GM12873 (cell line): Measurements from ENCODE around the gene TMPRSS4.

ENCODE experiments used
- TF ChIP-seq, protein P1 (sequence below): IDR thresholded peaks from 2 replicates; pipeline ENCODE4 v1.5.1; 2012; ENCODE audit warnings: low read depth, mild to moderate bottlenecking, moderate library complexity, low read length, control low read depth; ENCODE audit not compliant: insufficient read depth; ENCODE audit errors: missing control alignments

Gene TMPRSS4

DNA sequence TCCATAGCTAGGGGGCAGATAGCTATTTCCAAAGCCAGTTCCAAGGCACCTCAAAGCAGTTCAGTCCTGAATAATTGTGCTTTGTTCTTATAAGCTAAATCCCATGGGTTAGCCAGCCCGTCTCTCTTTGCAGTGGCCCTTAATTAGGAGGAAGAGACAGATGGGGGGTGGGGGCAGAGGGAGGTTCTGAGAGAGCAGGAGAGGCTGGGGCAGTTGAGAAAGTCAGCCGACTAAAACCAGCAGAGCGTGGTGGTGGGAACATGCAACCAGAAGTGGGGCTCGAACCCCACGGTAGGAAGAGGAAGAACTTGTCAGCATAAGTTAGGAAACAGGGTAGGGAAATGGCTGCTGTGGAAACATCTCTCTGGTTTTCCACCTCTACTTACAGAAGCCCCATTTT is 86.6 kb downstream of the TMPRSS4 start:
- TF ChIP-seq, protein P1, sequence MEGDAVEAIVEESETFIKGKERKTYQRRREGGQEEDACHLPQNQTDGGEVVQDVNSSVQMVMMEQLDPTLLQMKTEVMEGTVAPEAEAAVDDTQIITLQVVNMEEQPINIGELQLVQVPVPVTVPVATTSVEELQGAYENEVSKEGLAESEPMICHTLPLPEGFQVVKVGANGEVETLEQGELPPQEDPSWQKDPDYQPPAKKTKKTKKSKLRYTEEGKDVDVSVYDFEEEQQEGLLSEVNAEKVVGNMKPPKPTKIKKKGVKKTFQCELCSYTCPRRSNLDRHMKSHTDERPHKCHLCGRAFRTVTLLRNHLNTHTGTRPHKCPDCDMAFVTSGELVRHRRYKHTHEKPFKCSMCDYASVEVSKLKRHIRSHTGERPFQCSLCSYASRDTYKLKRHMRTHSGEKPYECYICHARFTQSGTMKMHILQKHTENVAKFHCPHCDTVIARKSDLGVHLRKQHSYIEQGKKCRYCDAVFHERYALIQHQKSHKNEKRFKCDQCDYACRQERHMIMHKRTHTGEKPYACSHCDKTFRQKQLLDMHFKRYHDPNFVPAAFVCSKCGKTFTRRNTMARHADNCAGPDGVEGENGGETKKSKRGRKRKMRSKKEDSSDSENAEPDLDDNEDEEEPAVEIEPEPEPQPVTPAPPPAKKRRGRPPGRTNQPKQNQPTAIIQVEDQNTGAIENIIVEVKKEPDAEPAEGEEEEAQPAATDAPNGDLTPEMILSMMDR, result no peak

DNA sequence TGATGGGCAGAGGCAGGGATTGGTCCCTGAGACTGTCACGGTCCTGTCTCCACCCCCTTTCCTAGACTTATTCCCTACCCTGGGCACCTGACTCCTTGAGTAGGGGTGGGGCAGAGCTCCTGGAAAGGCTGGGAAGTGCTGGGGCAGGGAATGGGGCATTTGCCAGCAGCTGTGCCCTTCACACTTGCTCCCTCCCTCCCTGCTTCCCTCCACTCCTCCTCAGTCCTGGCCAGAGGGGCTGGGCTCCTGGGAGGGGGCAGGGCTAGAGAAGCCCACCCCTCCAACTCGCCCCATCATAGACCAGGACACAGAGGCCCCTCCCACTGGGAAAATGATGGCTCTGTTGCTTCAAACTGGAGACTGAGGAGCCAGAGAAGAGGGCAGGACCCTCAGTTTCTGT is 88.0 kb downstream of the TMPRSS4 start:
- TF ChIP-seq, protein P1, result no peak

DNA sequence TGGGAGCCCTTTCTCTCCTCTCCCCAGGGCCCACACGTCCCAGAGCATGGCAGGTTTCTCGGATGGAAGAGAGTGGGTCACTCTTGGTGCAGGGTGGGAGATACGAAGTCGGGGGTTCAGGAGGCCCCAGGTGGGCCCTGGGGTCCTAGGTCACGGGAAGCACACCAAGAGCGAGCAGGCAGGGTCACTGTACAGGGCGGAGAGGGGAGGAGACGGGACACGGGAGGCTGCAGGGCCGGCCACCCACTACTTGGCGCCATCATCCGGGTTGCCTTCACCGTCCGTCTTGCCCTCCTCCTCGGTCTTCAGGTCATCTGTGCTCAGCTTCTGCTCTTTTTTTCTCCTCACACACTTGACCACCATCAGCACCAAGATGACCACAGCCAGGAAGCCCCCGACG is 89.8 kb downstream of the TMPRSS4 start:
- TF ChIP-seq, protein P1, result no peak

DNA sequence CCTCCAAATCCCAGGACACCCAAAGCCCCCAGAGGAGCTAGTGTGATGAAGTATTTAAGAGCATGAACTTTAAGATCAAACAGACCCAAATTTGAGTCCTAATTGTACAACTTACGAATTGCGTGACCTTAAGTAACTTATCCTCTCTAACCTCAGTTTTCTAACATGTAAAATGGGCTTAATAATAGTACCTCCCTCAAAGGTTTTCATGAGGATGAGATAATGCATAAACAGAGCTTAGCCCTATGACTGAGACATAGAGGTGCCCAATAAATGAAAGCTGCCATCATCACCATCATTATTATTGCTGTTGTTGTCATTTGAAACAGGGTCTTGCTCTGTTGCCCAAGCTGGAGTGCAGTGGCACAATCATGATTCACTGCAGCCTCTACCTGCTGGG is 90.4 kb downstream of the TMPRSS4 start:
- TF ChIP-seq, protein P1, result no peak

DNA sequence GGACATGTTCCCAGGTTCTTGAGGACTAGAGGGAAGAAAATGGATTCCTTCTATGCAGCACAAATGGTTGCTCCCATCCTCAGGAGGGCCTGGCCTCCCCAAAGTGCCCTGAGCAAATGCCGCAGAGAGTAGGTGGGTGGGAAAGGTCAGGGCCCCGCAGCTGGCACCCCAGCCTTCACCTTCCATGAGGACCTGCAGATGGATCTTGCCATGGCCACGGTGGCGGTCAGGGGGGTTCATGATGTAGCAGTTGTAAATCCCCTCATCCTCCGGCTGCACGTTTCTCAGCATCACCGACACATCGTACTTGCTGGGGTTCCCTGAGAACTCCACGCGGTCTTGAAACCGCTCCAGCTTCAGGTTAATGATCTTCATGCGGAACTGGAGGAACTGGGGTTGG is 91.0 kb downstream of the TMPRSS4 start:
- TF ChIP-seq, protein P1, result no peak

DNA sequence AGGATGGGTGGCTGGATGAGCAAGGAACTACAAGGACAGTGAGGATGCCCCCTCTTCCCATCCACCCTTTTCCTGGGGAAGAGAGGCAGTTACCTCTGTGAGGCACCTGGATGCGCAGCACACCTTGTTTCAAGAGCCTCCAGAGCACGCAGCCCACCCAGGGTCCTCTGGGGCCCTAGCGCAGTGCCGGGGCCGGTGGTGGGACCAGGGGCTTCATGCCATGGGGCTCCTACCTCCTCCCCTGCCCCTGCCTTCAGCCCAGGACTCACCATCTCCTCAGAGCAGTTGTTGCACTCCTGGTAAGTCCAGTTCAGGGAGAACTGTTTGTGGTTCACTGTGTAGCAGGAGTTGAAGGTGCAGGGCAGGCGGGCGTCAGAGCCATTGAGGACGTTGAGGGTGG is 91.4 kb downstream of the TMPRSS4 start:
- TF ChIP-seq, protein P1, result no peak

DNA sequence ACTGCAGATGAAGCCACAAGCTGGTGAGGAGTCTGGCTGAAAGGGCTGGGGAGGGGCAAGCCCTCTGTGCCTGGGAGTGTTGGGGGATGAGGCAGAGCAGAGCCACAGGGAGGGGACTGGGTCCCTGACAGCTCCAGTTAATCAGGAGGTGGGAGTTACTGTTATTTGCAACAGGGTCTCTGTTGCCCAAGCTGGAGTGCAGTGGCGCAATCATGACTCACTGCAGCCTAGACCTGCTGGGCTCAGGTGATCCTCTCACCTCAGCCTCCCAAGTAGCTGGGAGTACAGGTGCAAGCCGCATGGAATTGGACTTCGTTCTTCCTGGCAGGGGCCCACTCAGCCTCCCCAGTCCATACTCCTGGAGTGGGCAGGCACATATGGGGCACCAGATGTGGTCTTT is 91.9 kb downstream of the TMPRSS4 start:
- TF ChIP-seq, protein P1, result no peak
